ENCODE measurements around the gene CYB5D1.

- peak; percentile 33 to 58 for TF ChIP-seq POLR2A (IDR thresholded peaks at IDR 0.05)
- TF ChIP-seq EP300 (IDR thresholded peaks at IDR 0.05): no peak
- TF ChIP-seq CTCF (IDR thresholded peaks at IDR 0.05): no peak
Measured at GRCh38 chr17:7842380-7843256, 15.2 kb upstream of the CYB5D1 start.

Measured in gastroesophageal sphincter (tissue), 3 donors.